GM18909 (cell line): ENCODE data around the gene FAM135A.
"Not testable (repeated sequence)": the region's sequence is repeated elsewhere in the genome, so short reads cannot be mapped to it uniquely, and the experiment has no call there.

Experiments
- ATAC-seq: cut with Tn5 transposase; IDR thresholded peaks from one replicate; pipeline ENCODE4 v1.9.1; 2021; ENCODE audit warnings: mild to moderate bottlenecking; ENCODE audit not compliant: unreplicated experiment, poor library complexity

The FAM135A gene

DNA sequence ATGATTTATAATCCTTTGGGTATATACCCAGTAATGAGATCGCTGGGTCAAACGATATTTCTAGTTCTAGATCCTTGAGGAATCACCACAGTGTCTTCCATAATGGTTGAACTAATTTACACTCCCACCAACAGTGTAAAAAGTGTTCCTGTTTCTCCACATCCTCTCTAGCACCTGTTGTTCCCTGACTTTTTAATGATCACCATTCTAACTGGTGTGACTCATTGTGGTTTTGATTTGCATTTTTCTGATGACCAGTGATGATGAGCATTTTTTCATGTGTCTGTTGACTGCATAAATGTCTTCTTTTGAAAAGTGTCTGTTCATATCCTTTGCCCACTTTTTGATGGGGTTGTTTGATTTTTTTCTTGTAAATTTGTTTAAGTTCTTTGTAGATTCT lies 40.6 kb downstream of the FAM135A start:
- not testable (repeated sequence) for ATAC-seq

DNA sequence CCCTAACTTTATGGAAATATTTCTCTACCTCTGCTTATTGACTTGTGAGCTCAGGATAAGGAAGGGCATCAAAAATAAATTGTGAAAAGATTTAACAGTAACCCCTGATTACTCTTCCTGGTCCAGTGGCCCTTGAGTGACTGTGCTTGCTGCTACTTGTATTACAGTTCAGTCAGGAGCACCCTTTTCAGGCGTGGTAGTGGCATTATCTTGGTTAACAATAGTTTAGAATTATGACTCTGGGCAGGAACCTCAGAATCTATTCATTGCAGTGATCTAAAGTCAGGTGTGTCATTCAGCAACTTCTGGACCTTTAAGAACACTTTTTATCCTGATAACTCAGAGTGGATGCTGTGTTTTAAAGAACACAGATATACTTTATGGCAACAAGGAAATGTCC lies 43.4 kb downstream of the FAM135A start:
- ATAC-seq = no peak

GRCh38 chr6:70459235-70459634 lies 45.9 kb downstream of the FAM135A start:
- no peak for ATAC-seq

- ATAC-seq = not testable (repeated sequence)
These were observed 46.4 kb downstream of the FAM135A start for GRCh38 chr6:70459699-70460098.

DNA sequence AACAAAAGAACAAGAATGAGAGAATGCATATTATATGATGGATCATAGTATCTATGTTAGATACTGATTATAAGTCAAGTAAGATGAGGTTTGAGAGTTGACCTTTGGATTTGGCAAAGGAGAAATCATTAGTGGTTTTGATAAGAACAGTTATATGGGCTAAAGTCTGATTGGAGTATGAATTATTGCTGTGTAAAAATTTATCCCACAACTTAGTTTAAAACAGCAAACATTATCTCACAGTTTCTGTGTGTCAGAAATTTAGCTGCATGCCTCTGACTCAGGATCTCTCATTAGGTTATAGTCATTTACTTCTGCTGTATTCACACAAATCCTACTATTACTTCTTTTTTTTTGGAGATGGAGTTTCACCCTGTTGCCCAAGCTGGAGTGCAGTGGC lies 56.7 kb downstream of the FAM135A start:
- ATAC-seq = no peak

DNA sequence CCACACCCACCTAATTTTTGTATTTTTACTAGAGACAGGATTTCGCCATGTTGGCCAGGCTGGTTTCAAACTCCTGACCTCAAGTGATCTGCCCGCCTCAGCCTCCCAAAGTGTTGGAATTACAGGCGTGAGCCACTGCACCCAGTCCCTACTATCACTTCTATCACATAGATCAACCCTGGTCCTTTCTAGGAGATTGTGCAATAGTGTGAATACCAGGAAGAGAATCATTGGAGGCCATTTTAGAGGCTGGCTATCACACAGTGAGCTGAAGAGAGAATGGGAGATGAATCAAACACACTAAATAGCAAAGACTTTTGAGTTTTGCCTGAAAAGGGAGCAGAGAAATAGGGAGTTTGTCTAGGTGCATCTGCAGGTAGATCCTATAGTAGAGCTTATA lies 57.2 kb downstream of the FAM135A start:
- ATAC-seq = not testable (repeated sequence)

DNA sequence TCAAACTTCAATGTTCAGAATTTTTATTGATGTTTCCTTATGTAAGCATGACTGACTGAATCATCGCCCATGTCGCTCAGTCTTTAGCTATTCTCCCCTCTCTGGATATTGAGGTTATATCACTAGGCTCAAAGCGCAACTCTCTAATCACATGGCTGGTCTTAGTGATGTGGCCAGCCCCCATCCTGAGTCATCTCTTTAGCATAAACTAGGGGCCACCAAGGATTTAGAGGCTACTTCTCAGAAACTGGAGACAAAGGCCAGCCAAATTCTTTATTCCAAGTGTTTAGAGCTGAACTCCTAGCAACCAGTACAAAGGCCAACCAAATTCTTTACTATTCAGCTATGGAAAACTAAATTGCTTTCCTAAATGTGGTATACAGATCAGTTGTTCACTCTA lies 61.4 kb downstream of the FAM135A start:
- ATAC-seq = no peak

GRCh38 chr6:70479236-70479635 lies 65.9 kb downstream of the FAM135A start:
- no peak for ATAC-seq

- not testable (repeated sequence) for ATAC-seq
These were observed 73.3 kb downstream of the FAM135A start for GRCh38 chr6:70486638-70487037.

- ATAC-seq = no peak
These were observed 76.1 kb downstream of the FAM135A start for GRCh38 chr6:70489364-70489763.

- no peak for ATAC-seq
These were observed 81.5 kb downstream of the FAM135A start for GRCh38 chr6:70494833-70495232.

DNA sequence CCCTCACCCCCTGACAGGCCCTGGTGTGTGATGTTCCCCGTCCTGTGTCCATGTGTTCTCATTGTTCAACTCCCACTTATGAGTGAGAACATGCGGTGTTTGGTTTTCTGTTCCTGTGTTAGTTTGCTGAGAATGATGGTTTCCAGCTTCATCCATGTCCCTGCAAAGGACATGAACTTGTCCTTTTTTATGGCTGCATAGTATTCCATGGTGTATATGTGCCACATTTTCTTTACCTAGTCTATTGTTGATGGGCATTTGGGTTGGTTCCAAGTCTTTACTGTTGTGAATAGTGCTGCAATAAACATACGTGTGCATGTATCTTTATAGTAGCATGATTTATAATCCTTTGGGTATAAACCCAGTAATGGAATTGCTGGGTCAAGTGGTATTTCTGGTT lies 82.5 kb downstream of the FAM135A start:
- ATAC-seq = not testable (repeated sequence)

- ATAC-seq = no peak
These were observed 89.2 kb downstream of the FAM135A start for GRCh38 chr6:70502484-70502883.

- no peak for ATAC-seq
These were observed 90.6 kb downstream of the FAM135A start for GRCh38 chr6:70503813-70504465.

DNA sequence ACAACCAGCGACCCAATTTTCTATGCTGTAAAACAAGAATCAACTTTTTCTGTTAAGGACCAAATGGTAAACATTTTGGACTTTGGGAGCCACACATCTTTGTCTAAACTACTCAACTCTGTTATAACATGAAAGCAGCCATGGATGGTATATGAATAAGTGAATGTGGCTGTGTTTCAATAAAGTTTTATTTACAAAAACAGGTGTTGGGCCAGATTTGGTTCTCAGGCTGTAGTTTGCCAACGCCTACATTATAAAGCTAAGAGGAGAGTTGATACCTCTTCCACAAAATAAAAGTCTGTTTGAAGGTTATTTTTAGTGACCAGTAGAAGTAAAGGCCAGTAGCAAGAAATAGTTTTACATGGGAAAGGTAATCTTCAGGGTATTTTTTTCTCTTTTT lies 93.0 kb downstream of the FAM135A start:
- ATAC-seq = no peak

DNA sequence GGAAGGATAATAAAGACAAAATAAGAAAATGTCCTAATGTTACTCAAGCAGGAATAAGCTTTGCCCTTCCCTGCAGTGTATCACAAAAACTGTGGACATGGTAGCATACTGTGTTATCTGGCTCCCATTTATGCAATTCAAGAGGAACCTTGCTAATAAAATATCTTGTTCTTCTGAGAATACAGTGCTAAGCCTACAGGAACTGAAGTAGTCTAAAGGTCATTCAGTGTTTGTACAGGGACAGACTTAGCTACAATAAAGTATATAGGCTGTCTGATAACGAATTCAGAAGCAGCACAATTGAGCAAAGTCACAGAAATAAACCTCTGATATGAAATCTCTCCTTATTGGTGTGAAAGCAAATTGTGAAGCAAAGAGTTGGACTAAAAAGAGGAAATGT lies 93.9 kb downstream of the FAM135A start:
- ATAC-seq = no peak

DNA sequence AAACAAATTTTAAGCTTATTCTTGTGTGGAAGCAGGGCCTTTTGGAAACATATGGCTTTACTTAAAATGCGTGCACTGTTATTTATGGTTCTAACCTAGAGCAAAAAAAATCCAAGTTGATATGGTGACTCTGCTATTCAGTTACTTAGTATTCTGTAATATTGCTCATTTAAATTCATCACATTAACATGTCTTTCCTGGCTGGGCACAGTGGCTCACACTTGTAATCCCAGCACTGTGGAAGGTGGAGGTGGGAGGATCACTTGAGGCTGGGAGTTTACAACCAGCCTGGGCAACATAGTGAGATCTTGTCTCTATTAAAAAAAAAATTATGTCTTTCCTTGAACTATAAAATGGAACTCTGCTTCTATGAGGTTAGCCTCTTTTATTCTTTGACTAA lies 95.6 kb downstream of the FAM135A start:
- ATAC-seq = no peak

- no peak for ATAC-seq
These were observed 97.3 kb downstream of the FAM135A start for GRCh38 chr6:70510600-70510999.

DNA sequence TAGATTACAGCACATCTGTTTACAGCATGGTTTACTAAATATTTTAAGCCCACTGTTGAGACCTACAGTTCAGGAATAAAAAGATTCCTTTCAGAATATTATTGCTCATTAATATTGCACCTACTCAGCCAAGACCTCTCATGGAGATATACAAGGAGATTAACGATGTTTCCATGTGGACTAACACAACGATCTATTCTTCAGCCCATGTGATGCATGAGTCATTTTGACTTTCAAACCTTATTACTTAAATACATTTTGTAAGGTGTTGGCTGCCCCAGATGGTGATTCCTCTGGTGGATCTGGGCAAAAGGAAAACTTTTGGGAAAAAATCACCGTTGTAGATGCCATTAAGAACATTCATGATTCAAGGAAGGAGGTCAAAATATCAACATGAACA lies 105.4 kb downstream of the FAM135A start:
- no peak for ATAC-seq

GRCh38 chr6:70520575-70520974 lies 107.3 kb downstream of the FAM135A start:
- no peak for ATAC-seq

DNA sequence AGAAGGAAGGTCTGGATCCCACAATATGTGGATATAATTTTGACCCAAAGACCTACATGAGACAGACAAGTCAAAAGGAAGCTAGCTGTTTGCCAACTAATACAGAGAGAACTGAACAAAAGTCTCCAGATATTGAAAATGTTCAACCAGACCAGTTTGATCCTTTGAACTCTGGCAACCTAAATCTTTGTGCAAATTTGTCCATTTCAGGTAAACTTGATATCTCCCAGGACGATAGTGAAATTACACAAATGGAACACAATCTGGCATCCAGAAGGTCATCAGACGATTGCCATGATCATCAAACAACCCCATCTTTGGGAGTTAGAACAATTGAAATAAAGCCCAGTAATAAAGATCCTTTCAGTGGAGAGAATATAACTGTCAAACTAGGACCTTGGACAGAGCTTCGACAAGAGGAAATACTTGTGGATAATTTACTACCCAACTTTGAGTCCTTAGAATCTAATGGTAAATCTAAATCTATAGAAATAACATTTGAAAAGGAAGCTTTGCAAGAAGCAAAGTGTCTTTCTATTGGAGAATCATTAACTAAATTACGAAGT lies 111.5 kb downstream of the FAM135A start:
- ATAC-seq = no peak

DNA sequence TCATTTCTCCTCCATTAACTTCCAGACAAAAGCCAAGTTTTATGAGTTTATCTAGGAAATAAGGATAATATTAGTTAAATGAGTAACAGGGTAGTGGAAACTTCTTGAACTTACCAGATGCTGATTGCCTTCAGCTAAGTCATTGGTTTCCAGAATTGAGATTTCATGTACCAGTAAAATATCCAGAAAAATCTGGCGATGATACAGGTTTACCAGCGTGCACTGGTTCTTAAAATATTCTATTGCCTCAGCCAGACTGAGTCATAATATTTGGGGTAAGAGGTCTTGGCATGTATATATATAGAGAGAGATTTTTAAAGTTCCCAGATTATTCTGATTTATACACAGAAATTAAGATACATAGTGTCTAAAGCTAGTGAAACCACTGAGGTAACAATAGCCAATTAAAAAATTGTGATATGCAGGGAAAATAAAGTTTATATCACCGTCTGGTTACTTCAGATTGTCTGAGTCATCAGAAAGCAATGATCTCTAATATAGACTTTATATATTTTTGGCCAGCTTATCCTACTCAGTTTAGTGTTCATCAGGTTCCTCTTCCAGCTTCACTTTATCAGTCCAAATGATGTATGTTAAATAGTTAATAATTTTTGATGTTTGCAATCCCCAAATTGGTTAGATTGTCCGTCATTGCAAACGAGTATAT lies 113.9 kb downstream of the FAM135A start:
- no peak for ATAC-seq
